ENCODE results near the gene XKRX. TPM values are rescaled to one million over a fixed set of nuclear protein-coding genes. Genes with fewer than 3 reads are reported as not detected.

The XKRX gene
- total and polyA plus RNA-seq, 2 of the 8 experiments (the other 6 are each of a cell fraction or from before 2014, with no cell fraction given): 0.70 to 1.3 TPM

DNA sequence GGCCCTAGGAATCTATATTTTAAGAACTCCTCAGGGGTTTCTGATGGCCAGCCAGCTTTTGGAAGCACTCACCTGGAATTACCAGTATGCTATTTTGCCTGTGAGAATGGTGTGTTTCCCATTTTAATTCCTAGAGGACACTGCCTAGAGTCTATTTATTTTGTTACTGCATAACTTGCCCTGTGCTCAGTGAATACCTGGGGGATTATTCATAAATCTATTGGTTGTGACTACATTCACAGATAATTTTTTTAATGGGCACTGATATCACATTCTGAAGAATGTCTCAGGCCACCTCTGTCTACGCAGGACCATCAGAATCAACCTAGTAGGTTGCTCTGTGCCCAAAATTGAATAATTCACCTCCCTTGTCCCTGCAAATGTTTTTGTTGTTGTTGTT is 47.5 kb upstream of the XKRX start (continued):
- TF ChIP-seq, protein P1, sequence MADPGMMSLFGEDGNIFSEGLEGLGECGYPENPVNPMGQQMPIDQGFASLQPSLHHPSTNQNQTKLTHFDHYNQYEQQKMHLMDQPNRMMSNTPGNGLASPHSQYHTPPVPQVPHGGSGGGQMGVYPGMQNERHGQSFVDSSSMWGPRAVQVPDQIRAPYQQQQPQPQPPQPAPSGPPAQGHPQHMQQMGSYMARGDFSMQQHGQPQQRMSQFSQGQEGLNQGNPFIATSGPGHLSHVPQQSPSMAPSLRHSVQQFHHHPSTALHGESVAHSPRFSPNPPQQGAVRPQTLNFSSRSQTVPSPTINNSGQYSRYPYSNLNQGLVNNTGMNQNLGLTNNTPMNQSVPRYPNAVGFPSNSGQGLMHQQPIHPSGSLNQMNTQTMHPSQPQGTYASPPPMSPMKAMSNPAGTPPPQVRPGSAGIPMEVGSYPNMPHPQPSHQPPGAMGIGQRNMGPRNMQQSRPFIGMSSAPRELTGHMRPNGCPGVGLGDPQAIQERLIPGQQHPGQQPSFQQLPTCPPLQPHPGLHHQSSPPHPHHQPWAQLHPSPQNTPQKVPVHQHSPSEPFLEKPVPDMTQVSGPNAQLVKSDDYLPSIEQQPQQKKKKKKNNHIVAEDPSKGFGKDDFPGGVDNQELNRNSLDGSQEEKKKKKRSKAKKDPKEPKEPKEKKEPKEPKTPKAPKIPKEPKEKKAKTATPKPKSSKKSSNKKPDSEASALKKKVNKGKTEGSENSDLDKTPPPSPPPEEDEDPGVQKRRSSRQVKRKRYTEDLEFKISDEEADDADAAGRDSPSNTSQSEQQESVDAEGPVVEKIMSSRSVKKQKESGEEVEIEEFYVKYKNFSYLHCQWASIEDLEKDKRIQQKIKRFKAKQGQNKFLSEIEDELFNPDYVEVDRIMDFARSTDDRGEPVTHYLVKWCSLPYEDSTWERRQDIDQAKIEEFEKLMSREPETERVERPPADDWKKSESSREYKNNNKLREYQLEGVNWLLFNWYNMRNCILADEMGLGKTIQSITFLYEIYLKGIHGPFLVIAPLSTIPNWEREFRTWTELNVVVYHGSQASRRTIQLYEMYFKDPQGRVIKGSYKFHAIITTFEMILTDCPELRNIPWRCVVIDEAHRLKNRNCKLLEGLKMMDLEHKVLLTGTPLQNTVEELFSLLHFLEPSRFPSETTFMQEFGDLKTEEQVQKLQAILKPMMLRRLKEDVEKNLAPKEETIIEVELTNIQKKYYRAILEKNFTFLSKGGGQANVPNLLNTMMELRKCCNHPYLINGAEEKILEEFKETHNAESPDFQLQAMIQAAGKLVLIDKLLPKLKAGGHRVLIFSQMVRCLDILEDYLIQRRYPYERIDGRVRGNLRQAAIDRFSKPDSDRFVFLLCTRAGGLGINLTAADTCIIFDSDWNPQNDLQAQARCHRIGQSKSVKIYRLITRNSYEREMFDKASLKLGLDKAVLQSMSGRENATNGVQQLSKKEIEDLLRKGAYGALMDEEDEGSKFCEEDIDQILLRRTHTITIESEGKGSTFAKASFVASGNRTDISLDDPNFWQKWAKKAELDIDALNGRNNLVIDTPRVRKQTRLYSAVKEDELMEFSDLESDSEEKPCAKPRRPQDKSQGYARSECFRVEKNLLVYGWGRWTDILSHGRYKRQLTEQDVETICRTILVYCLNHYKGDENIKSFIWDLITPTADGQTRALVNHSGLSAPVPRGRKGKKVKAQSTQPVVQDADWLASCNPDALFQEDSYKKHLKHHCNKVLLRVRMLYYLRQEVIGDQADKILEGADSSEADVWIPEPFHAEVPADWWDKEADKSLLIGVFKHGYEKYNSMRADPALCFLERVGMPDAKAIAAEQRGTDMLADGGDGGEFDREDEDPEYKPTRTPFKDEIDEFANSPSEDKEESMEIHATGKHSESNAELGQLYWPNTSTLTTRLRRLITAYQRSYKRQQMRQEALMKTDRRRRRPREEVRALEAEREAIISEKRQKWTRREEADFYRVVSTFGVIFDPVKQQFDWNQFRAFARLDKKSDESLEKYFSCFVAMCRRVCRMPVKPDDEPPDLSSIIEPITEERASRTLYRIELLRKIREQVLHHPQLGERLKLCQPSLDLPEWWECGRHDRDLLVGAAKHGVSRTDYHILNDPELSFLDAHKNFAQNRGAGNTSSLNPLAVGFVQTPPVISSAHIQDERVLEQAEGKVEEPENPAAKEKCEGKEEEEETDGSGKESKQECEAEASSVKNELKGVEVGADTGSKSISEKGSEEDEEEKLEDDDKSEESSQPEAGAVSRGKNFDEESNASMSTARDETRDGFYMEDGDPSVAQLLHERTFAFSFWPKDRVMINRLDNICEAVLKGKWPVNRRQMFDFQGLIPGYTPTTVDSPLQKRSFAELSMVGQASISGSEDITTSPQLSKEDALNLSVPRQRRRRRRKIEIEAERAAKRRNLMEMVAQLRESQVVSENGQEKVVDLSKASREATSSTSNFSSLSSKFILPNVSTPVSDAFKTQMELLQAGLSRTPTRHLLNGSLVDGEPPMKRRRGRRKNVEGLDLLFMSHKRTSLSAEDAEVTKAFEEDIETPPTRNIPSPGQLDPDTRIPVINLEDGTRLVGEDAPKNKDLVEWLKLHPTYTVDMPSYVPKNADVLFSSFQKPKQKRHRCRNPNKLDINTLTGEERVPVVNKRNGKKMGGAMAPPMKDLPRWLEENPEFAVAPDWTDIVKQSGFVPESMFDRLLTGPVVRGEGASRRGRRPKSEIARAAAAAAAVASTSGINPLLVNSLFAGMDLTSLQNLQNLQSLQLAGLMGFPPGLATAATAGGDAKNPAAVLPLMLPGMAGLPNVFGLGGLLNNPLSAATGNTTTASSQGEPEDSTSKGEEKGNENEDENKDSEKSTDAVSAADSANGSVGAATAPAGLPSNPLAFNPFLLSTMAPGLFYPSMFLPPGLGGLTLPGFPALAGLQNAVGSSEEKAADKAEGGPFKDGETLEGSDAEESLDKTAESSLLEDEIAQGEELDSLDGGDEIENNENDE (IDR thresholded peaks at IDR 0.05; ENCODE audit: insufficient replicate concordance, low read length): no peak
- TF ChIP-seq RNF2 (IDR thresholded peaks at IDR 0.05; ENCODE audit: borderline replicate concordance, low read depth, low read length, missing control alignments, poor library complexity, severe bottlenecking): no peak
- TF ChIP-seq CBX8 (IDR thresholded peaks at IDR 0.05; ENCODE audit: borderline replicate concordance, low read depth, low read length): no peak
- TF ChIP-seq SP1 (IDR thresholded peaks at IDR 0.05; ENCODE audit: low read depth, low read length): no peak
- no peak for TF ChIP-seq CREB1 (IDR thresholded peaks at IDR 0.05)
- TF ChIP-seq TCF12 (IDR thresholded peaks at IDR 0.05; ENCODE audit: low read depth, low read length): no peak
- no peak for TF ChIP-seq KDM1A (IDR thresholded peaks at IDR 0.05; ENCODE audit: borderline replicate concordance, low read length)
- TF ChIP-seq NANOG (IDR thresholded peaks at IDR 0.05; ENCODE audit: insufficient read depth, low read depth, low read length, poor library complexity, severe bottlenecking): no peak
- TF ChIP-seq TEAD4 (IDR thresholded peaks at IDR 0.05; ENCODE audit: low read depth, low read length): no peak
- no peak for TF ChIP-seq RBBP5 (IDR thresholded peaks at IDR 0.05; ENCODE audit: borderline replicate concordance, low read depth, low read length)
